CD14-positive monocyte (primary cell): ENCODE data around the gene ALOX5. TPM values are rescaled to one million over a fixed set of nuclear protein-coding genes. Genes with fewer than 3 reads are reported as not detected.
"Not testable (repeated sequence)": the region's sequence is repeated elsewhere in the genome, so short reads cannot be mapped to it uniquely, and the experiment has no call there.

Source experiments
- DNase-seq, 3 donors: peaks; one replicate each; pipeline ENCODE4 v3.0.0-alpha.2; 2011 to 2022
- H2AFZ ChIP-seq: 2 replicates; pipeline ENCODE4 v1.6.0; 2012; ENCODE audit warnings: mild to moderate bottlenecking, low read depth, low read length, inconsistent platforms; ENCODE audit not compliant: insufficient read depth, poor library complexity, severe bottlenecking
- H3K27ac ChIP-seq, 2 donors: 1 replicate in 1 of 2; 2 replicates in 1 of 2; pipeline ENCODE4 v1.5.1; 2012 to 2013; ENCODE audit warnings: low read length in 2 of 2, control low read depth in 1 of 2, inconsistent platforms in 1 of 2, low read depth in 1 of 2, mild to moderate bottlenecking in 1 of 2
- H3K27me3 ChIP-seq, 2 donors: one replicate each; pipeline versions ENCODE4 v1.6.0 to v1.6.1; 2011 to 2013; ENCODE audit warnings: low read length in 2 of 2; ENCODE audit not compliant: control insufficient read depth in 2 of 2, insufficient read depth in 2 of 2
- H3K36me3 ChIP-seq, 2 donors: replicated peaks in 1 of 2; 1 replicate in 1 of 2; 2 replicates in 1 of 2; pipeline versions ENCODE4 v1.5.1 to v1.6.1; 2012 to 2013; ENCODE audit warnings: low read length in 2 of 2, control low read depth in 1 of 2, inconsistent platforms in 1 of 2, mild to moderate bottlenecking in 1 of 2; ENCODE audit not compliant: insufficient read depth in 2 of 2, control insufficient read depth in 1 of 2
- H3K4me1 ChIP-seq, 2 donors: 1 replicate in 1 of 2; 2 replicates in 1 of 2; pipeline versions ENCODE4 v1.5.1 to v1.6.1; 2012 to 2013; ENCODE audit warnings: low read length in 2 of 2, control low read depth in 1 of 2, inconsistent platforms in 1 of 2, mild to moderate bottlenecking in 1 of 2, moderate library complexity in 1 of 2; ENCODE audit not compliant: insufficient read depth in 2 of 2, control insufficient read depth in 1 of 2
- H3K4me2 ChIP-seq: replicated peaks from 2 replicates; pipeline ENCODE3; 2012; ENCODE audit warnings: low read length, moderate library complexity, mild to moderate bottlenecking; ENCODE audit not compliant: poor library complexity, severe bottlenecking; ENCODE audit errors: extremely low read depth
- H3K4me3 ChIP-seq, 3 experiments: fragments of 200-600 bp in 1 of 3; sonication (generic) in 1 of 3; replicated peaks in 1 of 3; 1 replicate in 2 of 3; 2 replicates in 1 of 3; pipeline ENCODE4 v1.5.1; 2011 to 2013; ENCODE audit warnings: low read length in 3 of 3, mild to moderate bottlenecking in 3 of 3, control low read depth in 2 of 3, low read depth in 2 of 3, inconsistent platforms in 1 of 3, moderate library complexity in 1 of 3
- H3K79me2 ChIP-seq: 2 replicates; pipeline ENCODE4 v1.6.0; 2012; ENCODE audit warnings: mild to moderate bottlenecking, control low read depth, inconsistent platforms, low read length, moderate library complexity; ENCODE audit not compliant: insufficient read depth
- H3K9ac ChIP-seq: 2 replicates; pipeline ENCODE4 v1.6.0; 2017; ENCODE audit warnings: low read length, mild to moderate bottlenecking; ENCODE audit not compliant: insufficient read depth, poor library complexity, severe bottlenecking
- H3K9me3 ChIP-seq, 2 donors: replicated peaks in 1 of 2; 1 replicate in 1 of 2; 2 replicates in 1 of 2; pipeline versions ENCODE4 v1.5.1 to v1.6.1; 2012 to 2013; ENCODE audit warnings: low read length in 2 of 2, control low read depth in 1 of 2; ENCODE audit not compliant: control insufficient read depth in 1 of 2, insufficient read depth in 1 of 2
- H4K20me1 ChIP-seq: 2 replicates; pipeline ENCODE4 v1.6.0; 2012; ENCODE audit warnings: mild to moderate bottlenecking, low read length, control low read depth, moderate library complexity; ENCODE audit not compliant: insufficient read depth
- H3K27ac Mint-ChIP-seq, 7 donors: one replicate each; pipeline ENCODE4 v1.8.0; 2020; ENCODE audit warnings: mild to moderate bottlenecking in 7 of 7, mixed read lengths in 7 of 7, moderate library complexity in 6 of 7, inconsistent platforms in 2 of 7
- H3K27me3 Mint-ChIP-seq, 3 donors: one replicate each; pipeline ENCODE4 v1.8.0; 2021 to 2022; ENCODE audit warnings: low read depth in 3 of 3, mild to moderate bottlenecking in 3 of 3, mixed read lengths in 3 of 3, moderate library complexity in 3 of 3, inconsistent platforms in 1 of 3
- H3K36me3 Mint-ChIP-seq, 2 donors: one replicate each; pipeline ENCODE4 v1.8.0; 2020; ENCODE audit warnings: mixed read lengths in 2 of 2, inconsistent platforms in 1 of 2, mild to moderate bottlenecking in 1 of 2
- H3K4me1 Mint-ChIP-seq: one replicate; pipeline ENCODE4 v1.8.0; 2020; ENCODE audit warnings: mild to moderate bottlenecking, mixed read lengths
- H3K4me3 Mint-ChIP-seq, 2 donors: one replicate each; pipeline ENCODE4 v1.8.0; 2020; ENCODE audit warnings: mild to moderate bottlenecking in 2 of 2, mixed read lengths in 2 of 2, moderate library complexity in 1 of 2
- H3K9me3 Mint-ChIP-seq, 7 donors: one replicate each; pipeline ENCODE4 v1.8.0; 2020 to 2022; ENCODE audit warnings: mixed read lengths in 7 of 7, mild to moderate bottlenecking in 6 of 7, moderate library complexity in 6 of 7, inconsistent platforms in 2 of 7
- CTCF ChIP-seq: fragments of 200-600 bp; IDR thresholded peaks from one replicate; pipeline ENCODE4 v1.8.0; 2022; ENCODE audit warnings: antibody characterized with exemption, mild to moderate bottlenecking
- WGBS: methylation state at CpG from one replicate; pipeline ENCODE4 v1.1.5; 2013; ENCODE audit warnings: missing lambda C conversion rate; ENCODE audit not compliant: insufficient coverage; 5-methylcytosine and 5-hydroxymethylcytosine counted together
- intact Hi-C, 2 donors: fragments of 100-400 bp; cut with micrococcal nuclease; formaldehyde crosslinking; loops; one replicate each; pipeline versions ENCODE4 v1.15.0 to v1.15.1; 2023
- polyA plus RNA-seq, 3 donors: library from polyadenylated mRNA; depleted of rRNA in 1 of 3; unstranded in 2 of 3; stranded (reverse) in 1 of 3; fragments of 300-500 nt in 2 of 3; fragments of >200 nt in 1 of 3; fragmentation: Illumina TruSeq in 2 of 3; gene quantifications; 1 replicate in 2 of 3; 2 replicates in 1 of 3; pipeline ENCODE4 v1.2.3, GENCODE V29; 2012 to 2021

ALOX5 gene
- polyA plus RNA-seq, 3 donors, result 223 to 918 (median 272) TPM

GRCh38 chr10:45387096-45387893 lies 13.3 kb downstream of the ALOX5 start:
- no peak overlapping the region for H3K27ac ChIP-seq
- H3K36me3 Mint-ChIP-seq, result peaks cover 74 to 88% of the 10 kb centered on the region in 2 donors
- H3K4me3 ChIP-seq, result no peak overlapping the region
- no peak for TF ChIP-seq CTCF
- peak overlapping the region in 1 of 7 donors; percentile 69 for H3K27ac Mint-ChIP-seq
- peaks cover 51 to 60% of the 10 kb centered on the region in 2 donors for H3K36me3 ChIP-seq
- H3K9me3 Mint-ChIP-seq, result peaks cover 9 to 24% (median 13%) of the 10 kb centered on the region in 7 donors
- intact Hi-C loops, result no loop called here
- H3K4me3 Mint-ChIP-seq, result no peak overlapping the region
- peaks cover 28% of the 10 kb centered on the region for H3K79me2 ChIP-seq
- no peak overlapping the region for H3K9ac ChIP-seq
- peaks cover 0 to 5% of the 10 kb centered on the region in 2 donors for H3K9me3 ChIP-seq
- peaks cover 1 to 2% (median 1%) of the 10 kb centered on the region in 3 donors for H3K27me3 Mint-ChIP-seq
- no peaks in the 10 kb centered on the region for H3K27me3 ChIP-seq
- H3K4me1 ChIP-seq, result peaks cover 27 to 32% of the 10 kb centered on the region in 2 donors
- H3K4me1 Mint-ChIP-seq, result peaks cover 32% of the 10 kb centered on the region
- H2AFZ ChIP-seq, result no peak overlapping the region
- WGBS, result 70% methylated on average over 5 of the region's 8 CpGs
- H4K20me1 ChIP-seq, result peaks cover 44% of the 10 kb centered on the region
- DNase-seq, result no peak
- no peak overlapping the region for H3K4me2 ChIP-seq

- H3K9ac ChIP-seq, H3K4me3 ChIP-seq, H3K4me1 ChIP-seq, H3K4me3 Mint-ChIP-seq, H3K27me3 ChIP-seq, H2AFZ ChIP-seq, H3K4me2 ChIP-seq, intact Hi-C loops, H3K27ac ChIP-seq, H3K4me1 Mint-ChIP-seq, H3K27me3 Mint-ChIP-seq, H3K27ac Mint-ChIP-seq, DNase-seq, H3K9me3 ChIP-seq: not testable (repeated sequence)
- H3K9me3 Mint-ChIP-seq, result peaks cover 13 to 38% (median 17%) of the 10 kb centered on the region in 7 donors
- H3K36me3 Mint-ChIP-seq, result peaks cover 68 to 81% of the 10 kb centered on the region in 2 donors
- no CpG with 5 or more reads among the region's 2 CpGs for WGBS
- Histone ChIP-seq H3K79me2 (peaks cover 18% of the 10 kb centered on the region), H3K36me3 (peaks cover 35 to 40% of the 10 kb centered on the region in 2 donors), H4K20me1 (peaks cover 34% of the 10 kb centered on the region)
These were observed 15.7 kb downstream of the ALOX5 start for GRCh38 chr10:45389671-45390070.

GRCh38 chr10:45391636-45392035 lies 17.6 kb downstream of the ALOX5 start:
- H3K27me3 ChIP-seq, H3K27ac ChIP-seq, H3K9ac ChIP-seq, H3K4me3 Mint-ChIP-seq, H3K79me2 ChIP-seq, intact Hi-C loops, DNase-seq, H2AFZ ChIP-seq, H3K4me2 ChIP-seq, H3K27me3 Mint-ChIP-seq, H3K4me3 ChIP-seq: not testable (repeated sequence)
- Mint-ChIP-seq H3K36me3 (peaks cover 71 to 76% of the 10 kb centered on the region in 2 donors), H3K9me3 (peaks cover 13 to 48% (median 17%) of the 10 kb centered on the region in 7 donors), H3K4me1 (peaks cover 18% of the 10 kb centered on the region), H3K27ac (peak overlapping the region in 2 of 7 donors; percentile 35 to 54)
- Histone ChIP-seq H3K4me1 (peaks cover 7 to 11% of the 10 kb centered on the region in 2 donors), H3K9me3 (peaks cover 0 to 10% of the 10 kb centered on the region in 2 donors), H3K36me3 (peaks cover 30 to 35% of the 10 kb centered on the region in 2 donors), H4K20me1 (peaks cover 20% of the 10 kb centered on the region)
- over 99% methylated on average over 13 of the region's 28 CpGs for WGBS
